SK-N-SH (cell line): Measurements from ENCODE around the gene ST7. TPM values are rescaled to one million over a fixed set of nuclear protein-coding genes. Genes with fewer than 3 reads are reported as not detected.

Experiments used
- CTCF ChIA-PET: fragments of 300-600, 350-600 bp; formaldehyde crosslinking; extraction: SDS; loops from one replicate; lab custom pipeline; 2021; lab: Yijun Ruan, JAX
- POLR2A ChIA-PET: fragments of 350-600 bp; sonication (Branson Sonifier 250); formaldehyde crosslinking; extraction: SDS; loops from one replicate; lab custom pipeline; 2020; ENCODE audit warnings: antibody characterized with exemption, inconsistent platforms; lab: Yijun Ruan, JAX
- DNase-seq: peaks from one replicate; pipeline ENCODE4 v3.0.0; 2012
- H2AFZ ChIP-seq: fragments of 200-600 bp; sonication (generic); 2 replicates; pipeline ENCODE4 v1.8.1; 2016; ENCODE audit warnings: antibody characterized with exemption, mild to moderate bottlenecking, low read depth
- H3F3A ChIP-seq: fragments of 200-600 bp; sonication (generic); replicated peaks from 2 replicates; pipeline ENCODE3; 2016; ENCODE audit warnings: antibody characterized with exemption, mild to moderate bottlenecking; ENCODE audit not compliant: insufficient read depth
- H3K27ac ChIP-seq, 2 experiments: fragments of 200-500 bp in 1 of 2; fragments of 200-600 bp in 1 of 2; sonication (Bioruptor generic) in 1 of 2; sonication (generic), shearing (Covaris generic) in 1 of 2; 2 replicates each; pipeline versions ENCODE4 v1.5.1 to v1.6.1; 2014 to 2016; ENCODE audit warnings: low read depth in 2 of 2, inconsistent platforms in 1 of 2, low read length in 1 of 2, mild to moderate bottlenecking in 1 of 2, mixed read lengths in 1 of 2
- H3K27me3 ChIP-seq: fragments of 200-600 bp; sonication (generic), shearing (Covaris generic); 2 replicates; pipeline ENCODE4 v1.6.1; 2016; ENCODE audit warnings: mixed run types; ENCODE audit not compliant: insufficient read depth
- H3K36me3 ChIP-seq, 2 experiments: fragments of 200-500 bp in 1 of 2; fragments of 200-600 bp in 1 of 2; sonication (Bioruptor generic) in 1 of 2; sonication (generic) in 1 of 2; replicated peaks in 1 of 2; 2 replicates each; pipeline versions ENCODE3 to v1.5.1; 2014 to 2016; ENCODE audit warnings: low read length in 1 of 2, mild to moderate bottlenecking in 1 of 2; ENCODE audit not compliant: insufficient read depth in 2 of 2, control insufficient read depth in 1 of 2
- H3K4me1 ChIP-seq, 2 experiments: fragments of 200-500 bp in 1 of 2; fragments of 200-600 bp in 1 of 2; sonication (Bioruptor generic) in 1 of 2; sonication (generic), shearing (Covaris generic) in 1 of 2; 2 replicates each; pipeline versions ENCODE4 v1.5.1 to v1.6.1; 2014 to 2016; ENCODE audit warnings: low read depth in 1 of 2, low read length in 1 of 2, mixed run types in 1 of 2; ENCODE audit not compliant: insufficient read depth in 2 of 2, control insufficient read depth in 1 of 2
- H3K4me2 ChIP-seq: fragments of 200-600 bp; sonication (generic), shearing (Covaris generic); 2 replicates; pipeline ENCODE4 v1.6.1; 2017; ENCODE audit warnings: mixed run types
- H3K4me3 ChIP-seq, 2 experiments: fragments of 200-500 bp in 1 of 2; fragments of 200-600 bp in 1 of 2; sonication (Bioruptor generic) in 1 of 2; sonication (generic), shearing (Covaris generic) in 1 of 2; 2 replicates each; pipeline versions ENCODE4 v1.5.1 to v1.8.1; 2014 to 2016; ENCODE audit warnings: low read depth in 2 of 2, inconsistent platforms in 1 of 2, low read length in 1 of 2, mild to moderate bottlenecking in 1 of 2, mixed read lengths in 1 of 2, moderate library complexity in 1 of 2
- H3K79me2 ChIP-seq: fragments of 200-600 bp; sonication (generic); 2 replicates; pipeline ENCODE4 v1.8.1; 2017; ENCODE audit warnings: mild to moderate bottlenecking; ENCODE audit not compliant: insufficient read depth
- H3K9ac ChIP-seq: fragments of 200-600 bp; sonication (generic); 2 replicates; pipeline ENCODE4 v1.6.1; 2017; ENCODE audit warnings: mixed run types
- H3K9me2 ChIP-seq: fragments of 200-600 bp; sonication (generic); 2 replicates; pipeline ENCODE4 v1.6.1; 2017; ENCODE audit warnings: mixed run types
- H3K9me3 ChIP-seq: fragments of 200-600 bp; sonication (generic); 2 replicates; pipeline ENCODE4 v1.6.1; 2017; ENCODE audit warnings: mixed run types, mild to moderate bottlenecking, moderate library complexity
- H4K20me1 ChIP-seq: fragments of 200-600 bp; sonication (generic); 2 replicates; pipeline ENCODE4 v1.6.1; 2017; ENCODE audit warnings: mild to moderate bottlenecking, mixed run types; ENCODE audit not compliant: insufficient read depth
- CHD2 ChIP-seq: fragments of 150-350 bp; IDR thresholded peaks from 2 replicates; pipeline ENCODE4 v1.6.1; 2018; ENCODE audit warnings: low read length; ENCODE audit not compliant: partially characterized antibody
- CTCF ChIP-seq: fragments of 200-600 bp; sonication (generic); IDR thresholded peaks from 2 replicates; pipeline ENCODE4 v1.6.1; 2017; ENCODE audit warnings: antibody characterized with exemption, mild to moderate bottlenecking, moderate library complexity
- FOXJ3 ChIP-seq: sonication (generic); formaldehyde crosslinking; IDR thresholded peaks from 2 replicates; pipeline ENCODE4 v1.5.1; 2020; ENCODE audit warnings: mild to moderate bottlenecking, missing genetic modification reagents
- FOXM1 ChIP-seq: IDR thresholded peaks from 2 replicates; pipeline ENCODE4 v1.4.0; 2012; ENCODE audit warnings: low read depth, mild to moderate bottlenecking
- IRF3 ChIP-seq: fragments of 150-350 bp; IDR thresholded peaks from 2 replicates; pipeline ENCODE4 v1.6.1; 2016; ENCODE audit warnings: mild to moderate bottlenecking, low read depth, low read length
- MXI1 ChIP-seq: IDR thresholded peaks from 2 replicates; pipeline ENCODE4 v1.6.1; 2012; ENCODE audit warnings: mild to moderate bottlenecking, low read depth, low read length, improper control_type of control experiment
- NRF1 ChIP-seq: IDR thresholded peaks from 2 replicates; pipeline ENCODE4 v1.6.1; 2012; ENCODE audit warnings: low read depth, mild to moderate bottlenecking, low read length
- RAD21 ChIP-seq: IDR thresholded peaks from 2 replicates; pipeline ENCODE4 v1.6.1; 2012; ENCODE audit warnings: mild to moderate bottlenecking, low read length
- RCOR1 ChIP-seq: fragments of 150-350 bp; IDR thresholded peaks from 2 replicates; pipeline ENCODE4 v1.6.1; 2017; ENCODE audit warnings: antibody characterized with exemption, low read length
- RFX5 ChIP-seq: IDR thresholded peaks from 2 replicates; pipeline ENCODE4 v1.6.1; 2012; ENCODE audit warnings: mild to moderate bottlenecking, improper control_type of control experiment, low read length
- RXRA ChIP-seq: IDR thresholded peaks from 2 replicates; pipeline ENCODE4 v1.4.0; 2012; ENCODE audit warnings: low read depth, mild to moderate bottlenecking, borderline replicate concordance
- TEAD4 ChIP-seq: IDR thresholded peaks from 2 replicates; pipeline ENCODE4 v1.4.0; 2012; ENCODE audit warnings: mild to moderate bottlenecking, borderline replicate concordance; ENCODE audit not compliant: insufficient read depth
- USF2 ChIP-seq: fragments of 150-350 bp; IDR thresholded peaks from 2 replicates; pipeline ENCODE4 v1.6.1; 2017; ENCODE audit warnings: antibody characterized with exemption, low read length, low read depth, borderline replicate concordance
- YY1 ChIP-seq: IDR thresholded peaks from 2 replicates; pipeline ENCODE4 v1.4.0; 2012; ENCODE audit warnings: low read depth, mild to moderate bottlenecking
- ZBTB33 ChIP-seq: IDR thresholded peaks from 2 replicates; pipeline ENCODE4 v1.4.0; 2012; ENCODE audit warnings: low read depth, borderline replicate concordance
- WGBS: methylation state at CpG from one replicate; pipeline ENCODE4 v1.1.6; 2017; ENCODE audit warnings: low lambda C conversion rate; 5-methylcytosine and 5-hydroxymethylcytosine counted together
- polyA plus RNA-seq, 3 experiments: library from polyadenylated mRNA; depleted of rRNA; stranded (reverse); fragments of >200 nt; gene quantifications; 2 replicates each; pipeline ENCODE4 v1.2.3, GENCODE V29; 2012

ST7 gene
- polyA plus RNA-seq, 1 of the 3 experiments (the other 2 are of a cell fraction) = 23.5 TPM

GRCh38 chr7:117122536-117122935 is 169.2 kb downstream of the ST7 start (continued):
- TF ChIP-seq ZBTB33 = no peak
- no peak for TF ChIP-seq MXI1
- TF ChIP-seq FOXJ3 (CRISPR knock-in tag) = no peak
- no peak for TF ChIP-seq TEAD4
- TF ChIP-seq NRF1 = no peak
- no peak for TF ChIP-seq RXRA
- no peak for TF ChIP-seq YY1
- TF ChIP-seq RAD21 = no peak
- TF ChIP-seq RFX5 = no peak

GRCh38 chr7:117123311-117123926 is 170.1 kb downstream of the ST7 start:
- H3K4me1 ChIP-seq = peaks cover 18 to 41% of the 10 kb centered on the region in 2 experiments
- H3F3A ChIP-seq = peaks cover 22% of the 10 kb centered on the region
- ChIA-PET CTCF (interaction anchor here (0.6 to 14.9 kb wide), 9 partner anchors 7 to 194 kb away, joined by 3 to 668 read pairs (median 4); no protein-coding TSS in a partner anchor), POLR2A (interaction anchor here (0.7 kb wide), 1 partner anchor 109 kb away, joined by 3 read pairs; no protein-coding TSS in a partner anchor)
- H4K20me1 ChIP-seq = no peaks in the 10 kb centered on the region
- TF ChIP-seq CTCF (no peak), CHD2 (no peak), USF2 (no peak), RCOR1 (no peak), FOXM1 (no peak), IRF3 (no peak)
- H3K36me3 ChIP-seq = peaks cover 0 to 10% of the 10 kb centered on the region in 2 experiments
- no peaks in the 10 kb centered on the region for H3K27me3 ChIP-seq
- H3K9me2 ChIP-seq = no peaks in the 10 kb centered on the region
- WGBS = 65% methylated on average over 2 of the region's 2 CpGs
- no peaks in the 10 kb centered on the region for H3K9me3 ChIP-seq
- H3K9ac ChIP-seq = peak overlapping the region; percentile 21; the same call in 1 of the 2 replicates
- no peak overlapping the region for H3K4me3 ChIP-seq
- H3K79me2 ChIP-seq = peaks cover 4% of the 10 kb centered on the region; the same call in 1 of the 2 replicates
- peak overlapping the region; percentile 9; the same call in 1 of the 2 replicates for H3K4me2 ChIP-seq
- peak overlapping the region; percentile 43 to 94; a peak in 3 of 4 replicates for H3K27ac ChIP-seq
- DNase-seq = no peak
- no peak overlapping the region for H2AFZ ChIP-seq
